ENCODE results near the gene PPCDC. TPM values are rescaled to one million over a fixed set of nuclear protein-coding genes. Genes with fewer than 3 reads are reported as not detected.

PPCDC gene
- total and polyA plus RNA-seq, 4 donors: 12.8 to 23.8 (median 20.8) TPM

DNA sequence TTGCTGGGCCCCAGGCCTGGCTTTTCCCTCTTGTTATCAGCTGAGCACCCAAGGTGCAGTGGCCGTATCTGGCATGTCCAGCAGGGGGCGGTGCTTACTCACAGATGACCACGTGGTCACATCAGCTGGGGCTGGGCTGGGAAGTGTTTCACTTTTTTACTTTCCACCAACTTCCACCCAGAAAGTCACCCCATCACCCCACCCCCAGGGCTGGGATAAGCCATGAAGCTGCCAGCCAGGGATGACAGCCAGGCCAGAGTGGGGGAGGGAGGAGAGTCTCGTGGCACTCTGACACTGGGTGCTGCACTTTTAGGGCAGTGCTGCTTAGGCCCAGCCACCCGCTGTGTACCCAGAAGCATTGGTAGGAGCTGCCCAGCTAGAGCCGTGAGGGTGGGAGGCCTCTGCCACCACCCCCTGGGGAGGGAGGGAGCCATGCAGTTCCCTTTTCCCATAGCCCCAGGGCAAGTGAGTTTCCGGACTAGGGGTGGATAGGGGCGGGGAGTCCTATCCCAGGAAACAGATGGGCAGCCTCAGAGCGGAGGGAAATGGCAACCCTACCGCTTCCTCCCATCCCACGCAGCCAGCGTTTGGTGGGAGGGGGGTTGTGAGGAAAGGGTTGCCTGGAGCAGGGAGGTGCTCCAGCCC is 6.1 kb downstream of the PPCDC start:
- peak; percentile 90 to 91 (median 90) for DNase-seq
- Histone ChIP-seq H3K36me3 (ENCODE audit: control insufficient read depth in 4 of 4, insufficient read depth in 4 of 4, low read length in 4 of 4) (peaks cover 0 to 6% (median under 1%) of the 10 kb centered on the region in 4 donors), H3K4me1 (ENCODE audit: control insufficient read depth in 5 of 5, insufficient read depth in 5 of 5, low read length in 5 of 5) (peaks cover 0 to 27% (median 5%) of the 10 kb centered on the region in 5 donors), H3K9me3 (ENCODE audit: control insufficient read depth in 4 of 4, insufficient read depth in 3 of 4, low read length in 3 of 4) (no peaks in the 10 kb centered on the region), H3K4me3 (no peak overlapping the region), H3K9ac (ENCODE audit: insufficient read depth in 1 of 2, low read length in 2 of 2) (peak overlapping the region in 1 of 2 donors; percentile 1), H3K27me3 (ENCODE audit: control insufficient read depth in 3 of 3, insufficient read depth in 3 of 3, low read length in 2 of 3) (no peaks in the 10 kb centered on the region), H3K27ac (ENCODE audit: low read depth in 1 of 2, low read length in 1 of 2) (peak overlapping the region; percentile 1 to 77)
- peak; percentile 75 for ATAC-seq (ENCODE audit: insufficient read depth, low FRiP score)
- TF ChIP-seq, protein P1, sequence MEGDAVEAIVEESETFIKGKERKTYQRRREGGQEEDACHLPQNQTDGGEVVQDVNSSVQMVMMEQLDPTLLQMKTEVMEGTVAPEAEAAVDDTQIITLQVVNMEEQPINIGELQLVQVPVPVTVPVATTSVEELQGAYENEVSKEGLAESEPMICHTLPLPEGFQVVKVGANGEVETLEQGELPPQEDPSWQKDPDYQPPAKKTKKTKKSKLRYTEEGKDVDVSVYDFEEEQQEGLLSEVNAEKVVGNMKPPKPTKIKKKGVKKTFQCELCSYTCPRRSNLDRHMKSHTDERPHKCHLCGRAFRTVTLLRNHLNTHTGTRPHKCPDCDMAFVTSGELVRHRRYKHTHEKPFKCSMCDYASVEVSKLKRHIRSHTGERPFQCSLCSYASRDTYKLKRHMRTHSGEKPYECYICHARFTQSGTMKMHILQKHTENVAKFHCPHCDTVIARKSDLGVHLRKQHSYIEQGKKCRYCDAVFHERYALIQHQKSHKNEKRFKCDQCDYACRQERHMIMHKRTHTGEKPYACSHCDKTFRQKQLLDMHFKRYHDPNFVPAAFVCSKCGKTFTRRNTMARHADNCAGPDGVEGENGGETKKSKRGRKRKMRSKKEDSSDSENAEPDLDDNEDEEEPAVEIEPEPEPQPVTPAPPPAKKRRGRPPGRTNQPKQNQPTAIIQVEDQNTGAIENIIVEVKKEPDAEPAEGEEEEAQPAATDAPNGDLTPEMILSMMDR (IDR thresholded peaks at IDR 0.05; ENCODE audit: control extremely low read depth, extremely low read depth): peak; percentile 96
- 2 to 21% methylated on average over 12 of the region's 12 CpGs for WGBS, 2 donors

DNA sequence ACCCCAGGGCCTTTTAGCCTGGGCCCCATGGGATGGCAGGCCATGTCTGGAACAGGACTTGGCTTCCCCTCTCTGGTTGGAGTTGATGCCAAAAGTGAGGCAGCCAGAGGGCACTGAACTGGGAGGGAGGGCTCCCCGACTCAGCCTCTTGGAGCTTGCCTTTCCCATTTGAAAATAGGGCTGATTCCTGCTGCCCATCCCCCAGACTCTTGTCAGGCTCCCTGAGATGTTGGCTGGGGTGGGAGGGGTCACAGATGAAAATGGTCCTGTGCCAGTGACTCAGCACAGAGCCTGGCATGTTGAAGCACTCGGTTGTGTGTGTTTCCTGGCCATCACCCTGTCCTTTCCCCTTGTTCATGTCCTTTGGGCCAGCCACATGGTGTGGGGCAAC is 6.6 kb downstream of the PPCDC start:
- H3K4me3 ChIP-seq: no peak overlapping the region
- H3K36me3 ChIP-seq (ENCODE audit: control insufficient read depth in 4 of 4, insufficient read depth in 4 of 4, low read length in 4 of 4): peaks cover 0 to 6% (median 1%) of the 10 kb centered on the region in 4 donors
- DNase-seq (no peak), ATAC-seq (ENCODE audit: insufficient read depth, low FRiP score) (no peak)
- H3K9me3 ChIP-seq (ENCODE audit: control insufficient read depth in 4 of 4, insufficient read depth in 3 of 4, low read length in 3 of 4): no peaks in the 10 kb centered on the region
- H3K9ac ChIP-seq (ENCODE audit: insufficient read depth in 1 of 2, low read length in 2 of 2): no peak overlapping the region
- WGBS, 2 donors: 14 to 27% methylated on average over 2 of the region's 2 CpGs
- H3K4me1 ChIP-seq (ENCODE audit: control insufficient read depth in 5 of 5, insufficient read depth in 5 of 5, low read length in 5 of 5): peaks cover 0 to 26% (median 5%) of the 10 kb centered on the region in 5 donors
- H3K27ac ChIP-seq (ENCODE audit: low read depth in 1 of 2, low read length in 1 of 2): peak overlapping the region; percentile 1 to 77
- TF ChIP-seq, protein P1 (IDR thresholded peaks at IDR 0.05; ENCODE audit: control extremely low read depth, extremely low read depth): no peak
- no peaks in the 10 kb centered on the region for H3K27me3 ChIP-seq (ENCODE audit: control insufficient read depth in 3 of 3, insufficient read depth in 3 of 3, low read length in 2 of 3)

DNA sequence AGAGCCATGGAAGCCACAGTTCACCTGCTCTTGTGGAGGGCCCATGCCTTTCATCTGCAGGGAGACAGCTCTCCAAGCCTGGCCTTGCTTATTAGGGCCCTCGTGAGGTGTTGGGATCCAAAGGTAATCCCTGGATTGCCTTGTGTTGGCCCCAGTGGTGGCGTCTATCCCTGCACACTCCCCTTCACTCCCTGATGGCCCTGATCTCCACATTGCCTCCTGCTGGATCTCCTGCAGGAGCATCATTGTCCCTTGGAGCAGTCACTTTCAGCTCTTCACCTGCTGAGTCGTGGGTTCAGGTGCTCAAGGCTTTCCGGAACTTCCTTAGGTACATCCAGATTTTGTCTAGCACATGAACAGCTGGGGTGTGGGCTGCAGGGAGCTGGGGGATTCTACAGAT is 7.0 kb downstream of the PPCDC start:
- TF ChIP-seq, protein P1 (IDR thresholded peaks at IDR 0.05; ENCODE audit: control extremely low read depth, extremely low read depth): no peak
- H3K4me3 ChIP-seq: no peak overlapping the region
- peaks cover 0 to 23% (median 5%) of the 10 kb centered on the region in 5 donors for H3K4me1 ChIP-seq (ENCODE audit: control insufficient read depth in 5 of 5, insufficient read depth in 5 of 5, low read length in 5 of 5)
- no peak overlapping the region for H3K9ac ChIP-seq (ENCODE audit: insufficient read depth in 1 of 2, low read length in 2 of 2)
- no peaks in the 10 kb centered on the region for H3K27me3 ChIP-seq (ENCODE audit: control insufficient read depth in 3 of 3, insufficient read depth in 3 of 3, low read length in 2 of 3)
- H3K9me3 ChIP-seq (ENCODE audit: control insufficient read depth in 4 of 4, insufficient read depth in 3 of 4, low read length in 3 of 4): no peaks in the 10 kb centered on the region
- ATAC-seq (ENCODE audit: insufficient read depth, low FRiP score) (no peak), DNase-seq (no peak)
- peaks cover 0 to 6% (median 1%) of the 10 kb centered on the region in 4 donors for H3K36me3 ChIP-seq (ENCODE audit: control insufficient read depth in 4 of 4, insufficient read depth in 4 of 4, low read length in 4 of 4)
- peak overlapping the region in 1 of 2 donors; percentile 77 for H3K27ac ChIP-seq (ENCODE audit: low read depth in 1 of 2, low read length in 1 of 2)
- WGBS, 2 donors: 85 to 92% methylated on average over 4 of the region's 4 CpGs

Data from lung (tissue), 12 donors.